HG03558 (cell line): ENCODE results near the gene PRRG2.

Source experiments
- ATAC-seq: cut with Tn5 transposase; IDR thresholded peaks from one replicate; pipeline ENCODE4 v1.9.1; 2021; ENCODE audit warnings: moderate number of reproducible peaks; ENCODE audit not compliant: unreplicated experiment; ENCODE audit errors: extremely low read depth

The PRRG2 gene

GRCh38 chr19:49556412-49557398, 24.4 kb upstream of the PRRG2 start:
- no peak for ATAC-seq

GRCh38 chr19:49557641-49558325, 23.3 kb upstream of the PRRG2 start:
- ATAC-seq = no peak

DNA sequence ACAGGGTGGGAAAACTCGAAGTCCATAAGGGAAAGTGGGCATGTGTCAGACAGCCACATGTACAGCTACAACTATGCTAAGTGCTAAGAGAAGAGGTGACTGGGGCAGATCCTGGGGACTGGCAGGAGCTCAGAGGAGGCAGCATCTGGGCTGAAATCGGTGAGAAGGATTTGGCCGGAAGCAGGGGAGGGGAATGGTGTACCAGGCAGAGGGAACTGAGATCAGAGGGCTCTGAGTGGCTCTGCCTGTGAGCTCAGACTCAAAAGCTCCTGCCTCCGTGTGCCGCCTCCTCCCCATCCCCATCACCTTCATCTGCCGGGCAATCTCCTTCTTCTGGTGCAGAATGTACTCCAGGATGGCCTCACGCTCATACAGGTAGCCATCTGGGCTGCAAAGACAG, 22.5 kb upstream of the PRRG2 start:
- no peak for ATAC-seq

GRCh38 chr19:49559443-49559842, 21.7 kb upstream of the PRRG2 start:
- ATAC-seq = no peak

GRCh38 chr19:49559928-49560327, 21.2 kb upstream of the PRRG2 start:
- no peak for ATAC-seq

- no peak for ATAC-seq
These were observed 20.7 kb upstream of the PRRG2 start for GRCh38 chr19:49560358-49560900.

- no peak for ATAC-seq
These were observed 16.5 kb upstream of the PRRG2 start for GRCh38 chr19:49564616-49565045.

- ATAC-seq = no peak
These were observed 15.9 kb upstream of the PRRG2 start for GRCh38 chr19:49565261-49565660.

GRCh38 chr19:49566302-49566701, 14.8 kb upstream of the PRRG2 start:
- ATAC-seq = no peak

- no peak for ATAC-seq
These were observed 13.2 kb upstream of the PRRG2 start for GRCh38 chr19:49567861-49568441.

- no peak for ATAC-seq
These were observed 10.8 kb upstream of the PRRG2 start for GRCh38 chr19:49570138-49570856.

DNA sequence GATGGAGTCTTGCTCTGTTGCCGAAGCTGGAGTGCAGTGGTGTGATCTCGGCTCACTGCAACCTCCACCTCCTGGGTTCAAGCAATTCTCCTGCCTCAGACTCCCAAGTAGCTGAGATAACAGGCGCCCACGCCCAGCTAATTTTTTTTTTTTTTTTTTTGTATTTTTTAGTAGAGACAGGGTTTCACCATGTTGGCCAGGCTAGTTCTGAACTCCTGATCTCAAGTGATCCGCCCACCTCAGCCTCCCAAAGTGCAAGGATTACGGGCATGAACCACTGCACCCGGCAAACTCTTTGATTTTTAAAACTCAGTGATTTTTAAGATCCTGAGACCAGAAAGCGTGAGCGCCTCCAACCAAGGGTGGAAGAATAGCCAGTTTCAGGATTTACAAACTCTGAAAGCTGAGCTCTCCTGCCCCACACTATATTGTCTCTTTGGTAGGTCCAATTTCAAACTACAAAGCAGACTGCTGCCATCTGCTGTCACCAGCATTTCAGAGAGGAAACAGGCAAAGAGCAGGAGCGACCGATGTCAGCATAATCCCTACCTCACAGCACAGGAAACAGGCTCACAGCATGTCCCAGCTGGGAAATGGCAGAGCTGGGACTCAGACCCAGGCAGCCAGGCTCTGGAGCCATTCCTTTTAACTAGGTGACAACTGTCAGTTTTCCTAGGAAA, 10.0 kb upstream of the PRRG2 start:
- no peak for ATAC-seq

DNA sequence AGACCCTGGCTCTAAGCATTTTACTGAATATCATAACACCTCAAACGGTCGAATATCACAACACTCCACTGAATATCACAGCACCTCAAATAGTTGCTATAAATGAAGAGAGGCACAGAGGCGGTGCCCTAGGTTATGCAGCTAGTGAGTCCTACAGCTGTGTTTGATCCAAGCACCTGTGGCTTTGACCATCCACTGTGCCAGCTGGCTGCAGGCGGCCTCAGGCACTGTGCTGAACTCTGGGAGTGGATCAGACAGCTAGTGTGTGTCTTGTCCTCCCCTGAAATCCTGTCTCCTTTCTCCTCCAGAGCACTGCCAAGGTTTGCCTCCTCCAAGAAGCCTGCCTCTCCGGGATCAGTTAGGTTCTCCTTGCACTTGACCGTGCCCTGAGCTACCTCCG, 8.1 kb upstream of the PRRG2 start:
- no peak for ATAC-seq

- ATAC-seq = no peak
These were observed 7.7 kb upstream of the PRRG2 start for GRCh38 chr19:49573425-49573824.

DNA sequence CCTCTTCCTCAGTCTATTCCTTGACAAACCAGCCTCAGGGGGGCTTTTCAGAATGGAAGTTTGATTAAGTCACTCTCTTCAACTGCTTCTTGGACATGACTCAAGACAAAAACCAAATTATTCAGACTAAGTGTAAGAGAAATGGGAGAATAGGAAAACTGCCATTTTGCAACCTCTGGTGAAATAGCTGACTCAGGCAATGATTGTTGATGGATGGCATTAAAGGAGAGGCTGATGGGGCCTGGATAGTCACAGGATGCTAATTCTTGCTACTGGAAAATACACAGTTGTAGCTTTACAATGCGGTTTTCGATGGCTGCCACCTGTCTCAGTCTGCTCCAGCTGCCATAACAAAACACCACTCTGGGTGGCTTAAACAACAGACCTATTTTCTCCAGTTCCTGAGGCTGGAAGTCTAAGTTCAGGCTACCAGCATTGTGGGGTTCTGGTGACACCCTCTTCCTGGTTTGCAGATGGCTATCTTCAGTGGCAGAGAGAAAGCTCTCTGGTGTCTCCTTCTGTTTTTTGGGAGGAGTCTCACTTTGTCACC, 6.8 kb upstream of the PRRG2 start:
- ATAC-seq = no peak

GRCh38 chr19:49579193-49579592, 1.9 kb upstream of the PRRG2 start:
- ATAC-seq = no peak

DNA sequence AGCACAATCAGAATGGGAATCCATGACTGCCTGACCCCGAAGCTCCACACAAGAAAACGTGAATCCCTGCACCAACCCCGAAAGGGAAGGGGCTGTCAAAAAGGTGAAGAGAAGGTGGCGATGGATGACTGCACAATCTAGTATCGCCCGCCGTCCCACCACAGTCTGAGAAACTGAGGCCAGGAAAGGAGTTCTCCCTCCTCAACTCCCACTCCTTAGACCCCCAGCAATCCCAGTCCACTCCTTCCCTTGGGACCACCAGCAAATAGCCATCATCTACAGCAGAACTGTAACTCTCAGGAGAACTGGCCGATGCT, 1.2 kb upstream of the PRRG2 start:
- no peak for ATAC-seq

- ATAC-seq = peak; percentile 61
These were observed 681 bp upstream of the PRRG2 start, which contains the start of gene NOSIP for GRCh38 chr19:49580264-49581006. TSS of gene NOSIP (minus strand) at chr19:49580556. CDS start at chr19:49560691, 19,865 bp downstream.

DNA sequence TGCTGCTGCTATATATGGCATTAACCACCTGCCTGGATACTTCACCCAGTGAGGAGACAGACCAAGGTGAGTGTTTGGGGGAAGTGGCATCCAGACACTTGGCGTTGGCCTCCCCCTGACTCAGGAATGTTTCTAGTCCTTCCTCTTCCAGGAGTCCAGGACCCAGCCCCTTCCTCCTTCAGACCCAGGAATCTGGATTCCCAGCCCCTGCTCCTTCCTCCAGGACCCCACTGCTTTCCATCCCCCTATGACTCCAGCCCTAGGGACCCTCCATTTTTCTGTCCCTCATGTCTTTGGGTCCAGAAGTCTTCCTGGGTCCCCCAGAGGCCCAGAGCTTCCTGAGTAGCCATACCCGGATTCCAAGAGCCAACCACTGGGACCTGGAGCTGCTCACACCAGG, 2.1 kb downstream of the PRRG2 start:
- no peak for ATAC-seq
